ENCODE results near the gene PIEZO2.

DNA sequence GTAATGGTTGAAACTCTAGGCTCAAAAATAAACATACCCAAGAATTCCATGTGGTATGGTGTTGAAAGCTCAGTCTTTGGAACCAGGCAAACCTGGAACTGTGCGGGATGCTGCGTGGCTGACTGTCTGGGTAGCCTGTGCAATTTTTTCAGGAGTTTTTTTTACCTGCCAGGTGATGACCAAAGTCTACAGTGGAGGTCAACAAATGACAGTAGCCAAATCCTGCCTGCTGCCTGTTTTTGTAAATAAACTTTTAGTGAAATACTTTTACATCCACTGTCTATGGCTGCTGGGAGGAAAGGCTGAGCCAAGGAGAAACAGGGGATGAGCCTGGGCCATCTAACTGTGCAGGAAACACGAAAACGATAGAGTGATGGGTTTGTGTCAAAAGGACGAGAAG, 240.6 kb downstream of the PIEZO2 start:
- TF ChIP-seq POLR2AphosphoS5 (IDR thresholded peaks at IDR 0.05; ENCODE audit: borderline replicate concordance, low read depth, low read length) (no peak), EZH2 (IDR thresholded peaks at IDR 0.05) (no peak), FOXP2 (optimal IDR thresholded peaks at IDR 0.05; ENCODE audit: control extremely low read depth, extremely low read length, insufficient read depth) (no peak)

Data from SK-N-MC (cell line).